SK-N-SH (cell line): ENCODE results near the gene EMB.
"Not testable (repeated sequence)": the region's sequence is repeated elsewhere in the genome, so short reads cannot be mapped to it uniquely, and the experiment has no call there.

ENCODE experiments used
- EZH2phosphoT487 ChIP-seq: fragments of 200-600 bp; sonication (generic); IDR thresholded peaks from 2 replicates; pipeline ENCODE4 v1.6.1; 2017; ENCODE audit warnings: low read depth, mixed run types, mild to moderate bottlenecking, antibody characterized with exemption, moderate library complexity, borderline replicate concordance
- FOXJ3 ChIP-seq: sonication (generic); formaldehyde crosslinking; IDR thresholded peaks from 2 replicates; pipeline ENCODE4 v1.5.1; 2020; ENCODE audit warnings: mild to moderate bottlenecking, missing genetic modification reagents
- FOXM1 ChIP-seq: IDR thresholded peaks from 2 replicates; pipeline ENCODE4 v1.4.0; 2012; ENCODE audit warnings: low read depth, mild to moderate bottlenecking
- GABPA ChIP-seq: IDR thresholded peaks from 2 replicates; pipeline ENCODE4 v1.4.0; 2012; ENCODE audit warnings: low read depth, mild to moderate bottlenecking
- JUND ChIP-seq: IDR thresholded peaks from 2 replicates; pipeline ENCODE4 v1.4.0; 2012
- NRF1 ChIP-seq: IDR thresholded peaks from 2 replicates; pipeline ENCODE4 v1.6.1; 2012; ENCODE audit warnings: low read depth, mild to moderate bottlenecking, low read length
- USF2 ChIP-seq: fragments of 150-350 bp; IDR thresholded peaks from 2 replicates; pipeline ENCODE4 v1.6.1; 2017; ENCODE audit warnings: antibody characterized with exemption, low read length, low read depth, borderline replicate concordance
- TF ChIP-seq, protein P1 (sequence below): fragments of 200-600 bp; sonication (generic); IDR thresholded peaks from 2 replicates; pipeline ENCODE4 v1.6.1; 2017; ENCODE audit warnings: antibody characterized with exemption, mild to moderate bottlenecking, moderate library complexity
- TF ChIP-seq, protein P2 (sequence below): IDR thresholded peaks from 2 replicates; pipeline ENCODE4 v1.6.1; 2012; ENCODE audit warnings: mild to moderate bottlenecking, low read depth, low read length, moderate library complexity

DNA sequence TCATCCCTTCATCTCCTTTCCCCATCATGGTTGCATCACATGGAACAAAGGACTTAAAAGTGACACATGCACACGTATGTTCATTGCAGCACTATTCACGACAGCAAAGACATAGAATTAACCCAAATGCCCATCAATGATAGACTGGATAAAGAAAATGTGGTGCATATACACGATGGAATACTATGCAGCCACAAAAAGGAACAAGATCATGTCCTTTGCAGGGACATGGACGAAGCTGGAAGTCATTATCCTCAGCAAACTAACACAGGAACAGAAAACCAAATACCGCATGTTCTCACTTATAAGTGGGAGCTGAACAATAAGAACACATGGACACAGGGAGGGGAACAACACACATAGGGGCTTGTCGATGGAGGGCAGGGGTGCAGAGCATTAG lies 21.4 kb downstream of the EMB start:
- TF ChIP-seq, protein P1, sequence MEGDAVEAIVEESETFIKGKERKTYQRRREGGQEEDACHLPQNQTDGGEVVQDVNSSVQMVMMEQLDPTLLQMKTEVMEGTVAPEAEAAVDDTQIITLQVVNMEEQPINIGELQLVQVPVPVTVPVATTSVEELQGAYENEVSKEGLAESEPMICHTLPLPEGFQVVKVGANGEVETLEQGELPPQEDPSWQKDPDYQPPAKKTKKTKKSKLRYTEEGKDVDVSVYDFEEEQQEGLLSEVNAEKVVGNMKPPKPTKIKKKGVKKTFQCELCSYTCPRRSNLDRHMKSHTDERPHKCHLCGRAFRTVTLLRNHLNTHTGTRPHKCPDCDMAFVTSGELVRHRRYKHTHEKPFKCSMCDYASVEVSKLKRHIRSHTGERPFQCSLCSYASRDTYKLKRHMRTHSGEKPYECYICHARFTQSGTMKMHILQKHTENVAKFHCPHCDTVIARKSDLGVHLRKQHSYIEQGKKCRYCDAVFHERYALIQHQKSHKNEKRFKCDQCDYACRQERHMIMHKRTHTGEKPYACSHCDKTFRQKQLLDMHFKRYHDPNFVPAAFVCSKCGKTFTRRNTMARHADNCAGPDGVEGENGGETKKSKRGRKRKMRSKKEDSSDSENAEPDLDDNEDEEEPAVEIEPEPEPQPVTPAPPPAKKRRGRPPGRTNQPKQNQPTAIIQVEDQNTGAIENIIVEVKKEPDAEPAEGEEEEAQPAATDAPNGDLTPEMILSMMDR: not testable (repeated sequence)
- TF ChIP-seq FOXJ3 (CRISPR knock-in tag); FOXM1; USF2; NRF1; EZH2phosphoT487; JUND; GABPA: not testable (repeated sequence)
- TF ChIP-seq, protein P2, sequence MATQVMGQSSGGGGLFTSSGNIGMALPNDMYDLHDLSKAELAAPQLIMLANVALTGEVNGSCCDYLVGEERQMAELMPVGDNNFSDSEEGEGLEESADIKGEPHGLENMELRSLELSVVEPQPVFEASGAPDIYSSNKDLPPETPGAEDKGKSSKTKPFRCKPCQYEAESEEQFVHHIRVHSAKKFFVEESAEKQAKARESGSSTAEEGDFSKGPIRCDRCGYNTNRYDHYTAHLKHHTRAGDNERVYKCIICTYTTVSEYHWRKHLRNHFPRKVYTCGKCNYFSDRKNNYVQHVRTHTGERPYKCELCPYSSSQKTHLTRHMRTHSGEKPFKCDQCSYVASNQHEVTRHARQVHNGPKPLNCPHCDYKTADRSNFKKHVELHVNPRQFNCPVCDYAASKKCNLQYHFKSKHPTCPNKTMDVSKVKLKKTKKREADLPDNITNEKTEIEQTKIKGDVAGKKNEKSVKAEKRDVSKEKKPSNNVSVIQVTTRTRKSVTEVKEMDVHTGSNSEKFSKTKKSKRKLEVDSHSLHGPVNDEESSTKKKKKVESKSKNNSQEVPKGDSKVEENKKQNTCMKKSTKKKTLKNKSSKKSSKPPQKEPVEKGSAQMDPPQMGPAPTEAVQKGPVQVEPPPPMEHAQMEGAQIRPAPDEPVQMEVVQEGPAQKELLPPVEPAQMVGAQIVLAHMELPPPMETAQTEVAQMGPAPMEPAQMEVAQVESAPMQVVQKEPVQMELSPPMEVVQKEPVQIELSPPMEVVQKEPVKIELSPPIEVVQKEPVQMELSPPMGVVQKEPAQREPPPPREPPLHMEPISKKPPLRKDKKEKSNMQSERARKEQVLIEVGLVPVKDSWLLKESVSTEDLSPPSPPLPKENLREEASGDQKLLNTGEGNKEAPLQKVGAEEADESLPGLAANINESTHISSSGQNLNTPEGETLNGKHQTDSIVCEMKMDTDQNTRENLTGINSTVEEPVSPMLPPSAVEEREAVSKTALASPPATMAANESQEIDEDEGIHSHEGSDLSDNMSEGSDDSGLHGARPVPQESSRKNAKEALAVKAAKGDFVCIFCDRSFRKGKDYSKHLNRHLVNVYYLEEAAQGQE: not testable (repeated sequence)
